ENCODE data around the gene NSFL1C. TPM values are rescaled to one million over a fixed set of nuclear protein-coding genes. Genes with fewer than 3 reads are reported as not detected.

Gene NSFL1C
- total RNA-seq, 1 experiment from 2014 or later, result 151 TPM

- Histone ChIP-seq H3K79me2 (ENCODE audit: low read depth) (no peaks in the 10 kb centered on the region), H3K27me3 (ENCODE audit: insufficient read depth, low read depth) (no peaks in the 10 kb centered on the region), H3K4me1 (replicated peaks; ENCODE audit: insufficient read depth) (no peaks in the 10 kb centered on the region), H2AFZ (no peak overlapping the region), H4K20me1 (ENCODE audit: insufficient read depth) (no peaks in the 10 kb centered on the region), H3K9me2 (ENCODE audit: insufficient read depth) (no peaks in the 10 kb centered on the region), H3F3A (ENCODE audit: insufficient read depth, low read depth) (peaks cover 15% of the 10 kb centered on the region; the same call in 1 of the 2 replicates), H3K4me3 (no peak overlapping the region), H3K36me3 (ENCODE audit: low read depth) (peaks cover 30% of the 10 kb centered on the region; the same call in 1 of the 2 replicates), H3K27ac (no peak overlapping the region), H3K9me3 (ENCODE audit: insufficient read depth, low read depth) (no peaks in the 10 kb centered on the region), H3K4me2 (no peak overlapping the region)
- CTCF ChIA-PET, result interaction anchor here (1.8 kb wide), 1 partner anchor 61 kb away, joined by 4 read pairs; no protein-coding TSS in a partner anchor
- TF ChIP-seq EZH2 (IDR thresholded peaks at IDR 0.05; ENCODE audit: low read depth) (no peak), CTCF (conservative IDR thresholded peaks at IDR 0.05) (no peak)
- no peak for DNase-seq
- no TSS peak for BruUV-seq (replicated peaks)
- POLR2A ChIA-PET (ENCODE audit: unreplicated experiment), result no interaction called here
- intact Hi-C loops (cut with micrococcal nuclease; ENCODE audit: unreplicated experiment), result no loop called here
Measured at GRCh38 chr20:1443085-1443484, 23.6 kb downstream of the NSFL1C start.

- peaks cover 20% of the 10 kb centered on the region for H3F3A ChIP-seq (ENCODE audit: insufficient read depth, low read depth)
- no peak overlapping the region for H3K4me2 ChIP-seq
- POLR2A ChIA-PET (ENCODE audit: unreplicated experiment), result no interaction called here
- no peak overlapping the region for H3K27ac ChIP-seq
- H3K9me3 ChIP-seq (ENCODE audit: insufficient read depth, low read depth), result no peaks in the 10 kb centered on the region
- no peaks in the 10 kb centered on the region for H3K9me2 ChIP-seq (ENCODE audit: insufficient read depth)
- TF ChIP-seq EZH2 (IDR thresholded peaks at IDR 0.05; ENCODE audit: low read depth) (no peak), CTCF (conservative IDR thresholded peaks at IDR 0.05) (no peak)
- H4K20me1 ChIP-seq (ENCODE audit: insufficient read depth), result no peaks in the 10 kb centered on the region
- intact Hi-C loops (cut with micrococcal nuclease; ENCODE audit: unreplicated experiment), result no loop called here
- no peaks in the 10 kb centered on the region for H3K79me2 ChIP-seq (ENCODE audit: low read depth)
- DNase-seq, result no peak
- CTCF ChIA-PET, result no interaction called here
- no peak overlapping the region for H3K4me3 ChIP-seq
- H3K4me1 ChIP-seq (replicated peaks; ENCODE audit: insufficient read depth), result 0 out of 2 replicates have a peak, but pooled peaks cover 2% of the 10 kb centered on the region
- H2AFZ ChIP-seq, result no peak overlapping the region
- BruUV-seq (replicated peaks), result no TSS peak
- no peaks in the 10 kb centered on the region for H3K27me3 ChIP-seq (ENCODE audit: insufficient read depth, low read depth)
- peaks cover 28% of the 10 kb centered on the region; the same call in 1 of the 2 replicates for H3K36me3 ChIP-seq (ENCODE audit: low read depth)
Measured at GRCh38 chr20:1442304-1442703, 24.3 kb downstream of the NSFL1C start.

GRCh38 chr20:1441133-1441532, 25.5 kb downstream of the NSFL1C start:
- no peaks in the 10 kb centered on the region for H3K9me3 ChIP-seq (ENCODE audit: insufficient read depth, low read depth)
- no peaks in the 10 kb centered on the region for H3K9me2 ChIP-seq (ENCODE audit: insufficient read depth)
- BruUV-seq (replicated peaks), result no TSS peak
- TF ChIP-seq CTCF (conservative IDR thresholded peaks at IDR 0.05) (no peak), EZH2 (IDR thresholded peaks at IDR 0.05; ENCODE audit: low read depth) (no peak)
- no peak overlapping the region for H3K27ac ChIP-seq
- no peak for DNase-seq
- H3K4me2 ChIP-seq, result no peak overlapping the region
- peaks cover 20% of the 10 kb centered on the region; the same call in 1 of the 2 replicates for H3K36me3 ChIP-seq (ENCODE audit: low read depth)
- peaks cover 20% of the 10 kb centered on the region for H3F3A ChIP-seq (ENCODE audit: insufficient read depth, low read depth)
- H4K20me1 ChIP-seq (ENCODE audit: insufficient read depth), result no peaks in the 10 kb centered on the region
- H3K4me1 ChIP-seq (replicated peaks; ENCODE audit: insufficient read depth), result 0 out of 2 replicates have a peak, but pooled peaks cover 8% of the 10 kb centered on the region
- ChIA-PET CTCF (interaction anchor here (2.9 kb wide), 1 partner anchor 63 kb away, joined by 11 read pairs; no protein-coding TSS in a partner anchor), POLR2A (ENCODE audit: unreplicated experiment) (no interaction called here)
- no peaks in the 10 kb centered on the region for H3K79me2 ChIP-seq (ENCODE audit: low read depth)
- H2AFZ ChIP-seq, result no peak overlapping the region
- H3K4me3 ChIP-seq, result no peak overlapping the region
- H3K27me3 ChIP-seq (ENCODE audit: insufficient read depth, low read depth), result no peaks in the 10 kb centered on the region
- intact Hi-C loops (cut with micrococcal nuclease; ENCODE audit: unreplicated experiment), result loop anchor here (2.0 kb wide), 1 partner anchor 232 kb away; no protein-coding TSS in a partner anchor
